Measurements from ENCODE around the gene ELMO3.
A peak's percentile ranks its signal among the peaks of the same experiment; 100 is the strongest.

The ELMO3 gene

GRCh38 chr16:67199011-67199807, at the start of gene ELMO3:
ELMO3 (plus strand) TSS chr16:67199131; CDS start chr16:67199327, 196 bp downstream.
- DNase-seq (ENCODE audit: low read depth): no peak

- DNase-seq (ENCODE audit: low read depth): no peak
These were observed 49.5 kb upstream of the ELMO3 start for GRCh38 chr16:67149276-67150046.

GRCh38 chr16:67150047-67150832, 48.7 kb upstream of the ELMO3 start:
- no peak for DNase-seq (ENCODE audit: low read depth)

- peak; percentile 51 for DNase-seq (ENCODE audit: low read depth)
These were observed 48.0 kb upstream of the ELMO3 start, which contains the start of gene B3GNT9 for GRCh38 chr16:67150833-67151396. B3GNT9 (minus strand) TSS chr16:67150998; CDS start chr16:67150485, 513 bp downstream.

GRCh38 chr16:67151431-67152097, 47.4 kb upstream of the ELMO3 start:
- DNase-seq (ENCODE audit: low read depth): no peak

- DNase-seq (ENCODE audit: low read depth): no peak
These were observed 44.2 kb upstream of the ELMO3 start for GRCh38 chr16:67154578-67155294.

- no peak for DNase-seq (ENCODE audit: low read depth)
These were observed 43.4 kb upstream of the ELMO3 start for GRCh38 chr16:67155295-67156142.

GRCh38 chr16:67156143-67156844, 42.6 kb upstream of the ELMO3 start:
- DNase-seq (ENCODE audit: low read depth): no peak

GRCh38 chr16:67157106-67157748, 41.7 kb upstream of the ELMO3 start:
- DNase-seq (ENCODE audit: low read depth): no peak

GRCh38 chr16:67157892-67158635, 40.9 kb upstream of the ELMO3 start:
- no peak for DNase-seq (ENCODE audit: low read depth)

- no peak for DNase-seq (ENCODE audit: low read depth)
These were observed 40.0 kb upstream of the ELMO3 start for GRCh38 chr16:67158637-67159600.

GRCh38 chr16:67161595-67162058, 37.3 kb upstream of the ELMO3 start:
- DNase-seq (ENCODE audit: low read depth): no peak

GRCh38 chr16:67162506-67163163, 36.3 kb upstream of the ELMO3 start:
- no peak for DNase-seq (ENCODE audit: low read depth)

GRCh38 chr16:67163164-67163998, 35.5 kb upstream of the ELMO3 start:
- DNase-seq (ENCODE audit: low read depth): no peak

GRCh38 chr16:67163999-67164558, 34.9 kb upstream of the ELMO3 start:
- DNase-seq (ENCODE audit: low read depth): no peak

Data from GM04503 (cell line).